Stimulated activated CD4-positive, alpha-beta T cell treated with anti-CD3 and anti-CD28 coated beads, Interleukin-12 subunit alpha, Interleukin-12 subunit beta, amount 100 ng/mL, for 48 hours (primary cell): ENCODE results near the gene FOXP1.
A peak's percentile ranks its signal among the peaks of the same experiment; 100 is the strongest.

Experiments used
- DNase-seq, 3 donors: peaks; one replicate each; pipeline ENCODE4 v3.0.0-alpha.2; 2020; ENCODE audit warnings: low read depth in 2 of 3, low spot score in 1 of 3

FOXP1 gene

GRCh38 chr3:71133865-71134264 is 449.7 kb downstream of the FOXP1 start:
- no peak for DNase-seq

- DNase-seq: no peak
Measured at GRCh38 chr3:71132995-71133730, 450.4 kb downstream of the FOXP1 start.

- DNase-seq: no peak
Measured at GRCh38 chr3:71131375-71132314, 451.9 kb downstream of the FOXP1 start.

GRCh38 chr3:71130471-71131374 is 452.8 kb downstream of the FOXP1 start:
- peak in 2 of 3 donors; percentile 56 to 57 for DNase-seq

GRCh38 chr3:71129611-71130431 is 453.7 kb downstream of the FOXP1 start:
- no peak for DNase-seq

- no peak for DNase-seq
Measured at GRCh38 chr3:71128961-71129360, 454.6 kb downstream of the FOXP1 start.

GRCh38 chr3:71127844-71128243 is 455.7 kb downstream of the FOXP1 start:
- no peak for DNase-seq

- DNase-seq: no peak
Measured at GRCh38 chr3:71127052-71127831, 456.3 kb downstream of the FOXP1 start.

- no peak for DNase-seq
Measured at GRCh38 chr3:71125738-71126137, 457.8 kb downstream of the FOXP1 start.

- no peak for DNase-seq
Measured at GRCh38 chr3:71124048-71124447, 459.5 kb downstream of the FOXP1 start.

- DNase-seq: no peak
Measured at GRCh38 chr3:71122641-71123040, 460.9 kb downstream of the FOXP1 start.

GRCh38 chr3:71121429-71122167 is 461.9 kb downstream of the FOXP1 start:
- DNase-seq: no peak

- no peak for DNase-seq
Measured at GRCh38 chr3:71120012-71120411, 463.5 kb downstream of the FOXP1 start.

GRCh38 chr3:71119171-71119570 is 464.4 kb downstream of the FOXP1 start:
- no peak for DNase-seq

- no peak for DNase-seq
Measured at GRCh38 chr3:71118436-71118835, 465.1 kb downstream of the FOXP1 start.

GRCh38 chr3:71117572-71118247 is 465.8 kb downstream of the FOXP1 start:
- DNase-seq: no peak

- no peak for DNase-seq
Measured at GRCh38 chr3:71114610-71115009, 468.9 kb downstream of the FOXP1 start.

GRCh38 chr3:71112576-71112975 is 471.0 kb downstream of the FOXP1 start:
- no peak for DNase-seq
